ENCODE results near the gene CARMIL1. TPM values are rescaled to one million over a fixed set of nuclear protein-coding genes. Genes with fewer than 3 reads are reported as not detected.

The CARMIL1 gene
- total RNA-seq, 1 donor from 2014 or later = 86.3 TPM

- Mint-ChIP-seq H3K4me3 (ENCODE audit: low read depth) (peak overlapping the region; percentile 16), H3K9me3 (ENCODE audit: low read depth) (no peaks in the 10 kb centered on the region), H3K4me1 (ENCODE audit: low read depth) (peaks cover 71% of the 10 kb centered on the region), H3K36me3 (ENCODE audit: insufficient read depth) (no peaks in the 10 kb centered on the region), H3K27me3 (no peaks in the 10 kb centered on the region), H3K27ac (peak overlapping the region; percentile 90)
- DNase-seq (ENCODE audit: low spot score, unreplicated experiment) = no peak
- TF ChIP-seq CTCF (IDR thresholded peaks at IDR 0.05; ENCODE audit: unreplicated experiment) = no peak
Measured at GRCh38 chr6:25642667-25643328, 363.6 kb downstream of the CARMIL1 start.

GRCh38 chr6:25645916-25646315 is 366.7 kb downstream of the CARMIL1 start:
- no peaks in the 10 kb centered on the region for H3K36me3 Mint-ChIP-seq (ENCODE audit: insufficient read depth)
- H3K27ac Mint-ChIP-seq = peak overlapping the region; percentile 79
- H3K4me1 Mint-ChIP-seq (ENCODE audit: low read depth) = peaks cover 48% of the 10 kb centered on the region
- no peak for DNase-seq (ENCODE audit: low spot score, unreplicated experiment)
- H3K4me3 Mint-ChIP-seq (ENCODE audit: low read depth) = no peak overlapping the region
- H3K27me3 Mint-ChIP-seq = peaks cover 6% of the 10 kb centered on the region
- no peaks in the 10 kb centered on the region for H3K9me3 Mint-ChIP-seq (ENCODE audit: low read depth)
- TF ChIP-seq CTCF (IDR thresholded peaks at IDR 0.05; ENCODE audit: unreplicated experiment) = no peak

DNA sequence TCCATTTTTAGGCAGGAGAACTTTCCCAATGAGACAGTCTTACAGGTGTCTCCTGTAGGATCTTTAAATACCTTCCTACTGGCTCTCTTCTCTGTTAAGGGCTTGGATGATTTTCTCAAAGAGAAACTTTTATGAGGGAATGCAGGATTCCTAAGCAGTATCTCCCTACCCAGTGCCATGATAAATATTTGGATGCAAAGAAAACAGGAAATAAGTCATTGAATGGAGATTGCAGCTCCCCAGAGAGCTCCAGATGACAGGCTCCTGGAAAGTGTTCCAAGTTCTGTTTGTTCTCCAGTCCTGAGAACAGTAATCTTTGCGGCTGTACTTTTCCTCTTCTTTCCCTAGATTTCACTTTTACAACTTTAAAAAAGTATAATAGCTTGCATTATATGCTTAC is 370.4 kb downstream of the CARMIL1 start:
- no peak for DNase-seq (ENCODE audit: low spot score, unreplicated experiment)
- H3K4me1 Mint-ChIP-seq (ENCODE audit: low read depth) = peaks cover 21% of the 10 kb centered on the region
- no peaks in the 10 kb centered on the region for H3K36me3 Mint-ChIP-seq (ENCODE audit: insufficient read depth)
- H3K27ac Mint-ChIP-seq = no peak overlapping the region
- TF ChIP-seq CTCF (IDR thresholded peaks at IDR 0.05; ENCODE audit: unreplicated experiment) = no peak
- no peaks in the 10 kb centered on the region for H3K9me3 Mint-ChIP-seq (ENCODE audit: low read depth)
- H3K4me3 Mint-ChIP-seq (ENCODE audit: low read depth) = no peak overlapping the region
- H3K27me3 Mint-ChIP-seq = peaks cover 31% of the 10 kb centered on the region

- Mint-ChIP-seq H3K4me1 (ENCODE audit: low read depth) (peaks cover 3% of the 10 kb centered on the region), H3K4me3 (ENCODE audit: low read depth) (peak within 1 kb of the TSS; percentile 68), H3K27me3 (peaks cover 41% of the 10 kb centered on the region), H3K9me3 (ENCODE audit: low read depth) (no peaks in the 10 kb centered on the region), H3K27ac (no peak within 1 kb of the TSS), H3K36me3 (ENCODE audit: insufficient read depth) (no peaks in the 10 kb centered on the region)
- peak; percentile 69 for DNase-seq (ENCODE audit: low spot score, unreplicated experiment)
- TF ChIP-seq CTCF (IDR thresholded peaks at IDR 0.05; ENCODE audit: unreplicated experiment) = no peak
Measured at GRCh38 chr6:25652007-25652515, 372.9 kb downstream of the CARMIL1 start, which contains the start of gene SCGN. TSS of gene SCGN (plus strand) at chr6:25652215. CDS start at chr6:25652404, 189 bp downstream.

GRCh38 chr6:25655723-25656122 is 376.5 kb downstream of the CARMIL1 start:
- H3K9me3 Mint-ChIP-seq (ENCODE audit: low read depth) = no peaks in the 10 kb centered on the region
- no peak overlapping the region for H3K4me3 Mint-ChIP-seq (ENCODE audit: low read depth)
- H3K4me1 Mint-ChIP-seq (ENCODE audit: low read depth) = peaks cover 13% of the 10 kb centered on the region
- H3K27me3 Mint-ChIP-seq = peaks cover 35% of the 10 kb centered on the region
- TF ChIP-seq CTCF (IDR thresholded peaks at IDR 0.05; ENCODE audit: unreplicated experiment) = no peak
- no peaks in the 10 kb centered on the region for H3K36me3 Mint-ChIP-seq (ENCODE audit: insufficient read depth)
- H3K27ac Mint-ChIP-seq = no peak overlapping the region
- DNase-seq (ENCODE audit: low spot score, unreplicated experiment) = no peak

Data from progenitor cell of endocrine pancreas (in vitro differentiated cells).